DMS53 treated with DMSO at 0.1 percent for 48 hours (cell line): ENCODE results near the gene MYOF.
"Not testable (repeated sequence)": the region's sequence is repeated elsewhere in the genome, so short reads cannot be mapped to it uniquely, and the experiment has no call there.

Experiments used
- DNase-seq: peaks from one replicate; lab custom pipeline; 2025; ENCODE audit not compliant: unreplicated experiment; lab: John Stamatoyannopoulos, UW

Gene MYOF

GRCh38 chr10:93352638-93353383 is 129.3 kb downstream of the MYOF start:
- peak; percentile 51 for DNase-seq

- peak; percentile 19 for DNase-seq
Observed at GRCh38 chr10:93346694-93347093, 135.4 kb downstream of the MYOF start.

GRCh38 chr10:93346108-93346507 is 136.0 kb downstream of the MYOF start:
- DNase-seq: no peak

- no peak for DNase-seq
Observed at GRCh38 chr10:93344691-93345090, 137.4 kb downstream of the MYOF start.

- DNase-seq: no peak
Observed at GRCh38 chr10:93342921-93343320, 139.2 kb downstream of the MYOF start.

- no peak for DNase-seq
Observed at GRCh38 chr10:93342366-93342765, 139.8 kb downstream of the MYOF start.

GRCh38 chr10:93337309-93337721 is 144.8 kb downstream of the MYOF start:
- no peak for DNase-seq

GRCh38 chr10:93336678-93337077 is 145.5 kb downstream of the MYOF start:
- DNase-seq: no peak

GRCh38 chr10:93336110-93336509 is 146.0 kb downstream of the MYOF start:
- no peak for DNase-seq

GRCh38 chr10:93334901-93335327 is 147.2 kb downstream of the MYOF start:
- DNase-seq: peak; percentile 80

GRCh38 chr10:93334181-93334580 is 148.0 kb downstream of the MYOF start:
- DNase-seq: no peak

GRCh38 chr10:93333278-93333978 is 148.7 kb downstream of the MYOF start:
- DNase-seq: no peak

GRCh38 chr10:93330824-93331223 is 151.3 kb downstream of the MYOF start:
- no peak for DNase-seq

GRCh38 chr10:93319896-93320295 is 162.2 kb downstream of the MYOF start:
- DNase-seq: no peak

- DNase-seq: no peak
Observed at GRCh38 chr10:93319096-93319495, 163.0 kb downstream of the MYOF start.

GRCh38 chr10:93315246-93315645 is 166.9 kb downstream of the MYOF start:
- DNase-seq: no peak

GRCh38 chr10:93314656-93315055 is 167.5 kb downstream of the MYOF start:
- not testable (repeated sequence) for DNase-seq

GRCh38 chr10:93313798-93314197 is 168.3 kb downstream of the MYOF start:
- DNase-seq: no peak

GRCh38 chr10:93309062-93309461 is 173.1 kb downstream of the MYOF start:
- no peak for DNase-seq

- no peak for DNase-seq
Observed at GRCh38 chr10:93305122-93305521, 177.0 kb downstream of the MYOF start.

GRCh38 chr10:93300981-93301380 is 181.2 kb downstream of the MYOF start:
- DNase-seq: no peak

GRCh38 chr10:93300288-93300917 is 181.7 kb downstream of the MYOF start:
- DNase-seq: no peak
